ENCODE results near the gene RAB41.
"Not testable (repeated sequence)": the region's sequence is repeated elsewhere in the genome, so short reads cannot be mapped to it uniquely, and the experiment has no call there.

RAB41 gene

DNA sequence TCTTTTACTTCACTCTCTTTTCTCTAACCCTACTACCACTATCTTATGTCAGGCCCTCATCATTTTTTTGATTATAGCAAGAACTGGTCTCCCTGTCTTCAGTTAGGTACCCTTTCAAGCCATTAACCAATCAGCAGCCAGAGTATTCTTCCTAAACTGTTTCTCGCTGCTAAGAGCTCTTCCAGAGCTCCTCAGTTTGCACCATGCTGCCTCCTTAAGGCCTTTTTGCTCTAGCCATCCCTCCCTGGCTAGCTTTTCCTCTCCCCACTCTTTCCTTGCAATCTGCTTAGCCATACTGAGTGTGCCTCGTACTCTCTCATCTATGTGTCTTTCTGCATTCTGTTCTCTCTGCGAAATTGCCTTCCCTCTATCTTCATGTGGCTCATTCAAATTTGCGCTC lies 40.8 kb downstream of the RAB41 start:
- TF ChIP-seq, protein P1, sequence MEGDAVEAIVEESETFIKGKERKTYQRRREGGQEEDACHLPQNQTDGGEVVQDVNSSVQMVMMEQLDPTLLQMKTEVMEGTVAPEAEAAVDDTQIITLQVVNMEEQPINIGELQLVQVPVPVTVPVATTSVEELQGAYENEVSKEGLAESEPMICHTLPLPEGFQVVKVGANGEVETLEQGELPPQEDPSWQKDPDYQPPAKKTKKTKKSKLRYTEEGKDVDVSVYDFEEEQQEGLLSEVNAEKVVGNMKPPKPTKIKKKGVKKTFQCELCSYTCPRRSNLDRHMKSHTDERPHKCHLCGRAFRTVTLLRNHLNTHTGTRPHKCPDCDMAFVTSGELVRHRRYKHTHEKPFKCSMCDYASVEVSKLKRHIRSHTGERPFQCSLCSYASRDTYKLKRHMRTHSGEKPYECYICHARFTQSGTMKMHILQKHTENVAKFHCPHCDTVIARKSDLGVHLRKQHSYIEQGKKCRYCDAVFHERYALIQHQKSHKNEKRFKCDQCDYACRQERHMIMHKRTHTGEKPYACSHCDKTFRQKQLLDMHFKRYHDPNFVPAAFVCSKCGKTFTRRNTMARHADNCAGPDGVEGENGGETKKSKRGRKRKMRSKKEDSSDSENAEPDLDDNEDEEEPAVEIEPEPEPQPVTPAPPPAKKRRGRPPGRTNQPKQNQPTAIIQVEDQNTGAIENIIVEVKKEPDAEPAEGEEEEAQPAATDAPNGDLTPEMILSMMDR (IDR thresholded peaks at IDR 0.05; ENCODE audit: borderline replicate concordance, control extremely low read depth, extremely low read depth, insufficient read depth, missing control alignments) = no peak
- in situ Hi-C loops (cut with MboI; ENCODE audit: low sequenced_read_pairs, unreplicated experiment) = no loop called here
- DNase-seq (ENCODE audit: low spot score) = no peak

DNA sequence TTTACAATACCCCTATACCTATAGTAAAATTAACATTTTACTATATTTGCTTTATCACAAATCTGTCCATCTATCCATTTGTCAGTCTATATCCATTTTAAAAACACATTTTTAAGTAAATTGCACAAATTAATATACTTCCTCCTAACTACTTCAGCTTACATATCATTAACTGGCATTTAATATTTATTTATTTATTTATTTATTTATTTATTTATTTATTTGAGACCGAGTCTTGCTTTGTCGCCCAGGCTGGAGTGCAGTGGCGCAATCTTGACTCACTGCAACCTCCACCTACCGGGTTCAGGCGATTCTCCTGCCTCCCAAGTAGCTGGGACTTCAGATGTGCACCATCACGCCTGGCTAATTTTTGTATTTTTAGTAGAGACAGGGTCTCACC lies 41.7 kb downstream of the RAB41 start:
- in situ Hi-C loops (cut with MboI; ENCODE audit: low sequenced_read_pairs, unreplicated experiment) = not testable (repeated sequence)

DNA sequence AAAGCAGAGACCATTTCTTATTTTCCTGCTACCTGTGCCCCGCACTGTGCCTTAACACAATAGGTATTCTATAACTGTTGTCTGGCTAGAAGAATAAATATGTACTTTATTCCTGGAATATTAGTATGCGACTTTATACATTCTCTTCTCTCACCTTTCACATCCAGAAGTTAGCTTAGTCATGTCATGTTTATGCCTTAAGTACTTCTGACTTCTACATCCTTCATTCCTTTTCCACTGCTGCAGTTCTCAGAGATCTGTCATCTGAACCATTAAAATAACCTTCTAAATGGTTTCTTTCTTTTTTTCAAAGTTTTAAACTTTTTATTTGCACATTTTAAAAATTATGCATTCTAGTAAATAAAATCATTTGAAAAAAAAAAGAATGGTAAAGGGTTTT lies 42.4 kb downstream of the RAB41 start:
- no peak for DNase-seq (ENCODE audit: low spot score)
- in situ Hi-C loops (cut with MboI; ENCODE audit: low sequenced_read_pairs, unreplicated experiment) = no loop called here
- TF ChIP-seq, protein P1 (IDR thresholded peaks at IDR 0.05; ENCODE audit: borderline replicate concordance, control extremely low read depth, extremely low read depth, insufficient read depth, missing control alignments) = no peak

More for the DNA sequence above, 41.7 kb downstream of the RAB41 start:
- not testable (repeated sequence) for DNase-seq (ENCODE audit: low spot score)

DNA sequence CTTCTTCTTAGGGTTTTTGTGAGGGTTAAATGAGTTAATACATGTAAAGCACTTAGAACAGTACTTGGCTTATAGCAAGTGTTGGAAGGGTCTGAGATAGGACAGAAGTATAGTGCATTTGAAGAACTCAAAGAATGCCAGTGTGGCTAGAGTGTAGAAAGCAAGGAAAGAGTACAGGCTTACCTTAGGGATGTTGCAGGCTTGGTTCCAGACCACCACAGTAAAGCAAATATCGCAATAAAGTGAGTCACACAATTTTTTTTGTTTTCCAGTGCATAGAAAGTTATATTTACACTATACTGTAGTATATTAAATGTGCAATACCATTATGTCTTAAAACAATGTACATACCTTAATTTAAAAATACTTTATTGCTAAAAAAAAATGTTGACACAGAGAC lies 49.2 kb downstream of the RAB41 start:
- TF ChIP-seq, protein P1 (IDR thresholded peaks at IDR 0.05; ENCODE audit: borderline replicate concordance, control extremely low read depth, extremely low read depth, insufficient read depth, missing control alignments) = no peak
- in situ Hi-C loops (cut with MboI; ENCODE audit: low sequenced_read_pairs, unreplicated experiment) = no loop called here
- no peak for DNase-seq (ENCODE audit: low spot score)

DNA sequence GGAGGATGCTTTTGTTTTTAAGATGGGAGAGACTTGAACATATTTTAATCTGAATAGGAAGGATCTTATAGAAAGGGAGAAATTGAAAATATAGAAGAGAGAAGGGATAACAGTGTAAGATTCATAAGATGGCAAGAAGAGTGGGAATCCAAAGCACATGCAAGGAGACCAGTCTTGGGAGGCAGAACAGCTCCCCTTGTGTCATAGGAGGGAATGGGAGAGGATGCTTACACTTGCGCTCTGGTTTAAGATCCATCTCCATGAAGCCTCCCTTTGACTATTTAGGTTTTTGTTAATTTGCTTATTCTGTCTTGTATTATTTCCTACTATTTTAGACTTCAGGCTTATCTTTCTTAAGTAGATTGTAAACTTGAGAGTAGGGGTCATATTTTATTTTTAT lies 50.6 kb downstream of the RAB41 start:
- no peak for DNase-seq (ENCODE audit: low spot score)
- in situ Hi-C loops (cut with MboI; ENCODE audit: low sequenced_read_pairs, unreplicated experiment) = no loop called here
- TF ChIP-seq, protein P1 (IDR thresholded peaks at IDR 0.05; ENCODE audit: borderline replicate concordance, control extremely low read depth, extremely low read depth, insufficient read depth, missing control alignments) = no peak

Data from GM13976 (cell line).